Activated gamma-delta T cell (primary cell): ENCODE data around the gene OR8B4.
"Not testable (repeated sequence)": the region's sequence is repeated elsewhere in the genome, so short reads cannot be mapped to it uniquely, and the experiment has no call there.

ENCODE experiments used
- DNase-seq: peaks from one replicate; lab custom pipeline; 2025; lab: John Stamatoyannopoulos, UW

Gene OR8B4

DNA sequence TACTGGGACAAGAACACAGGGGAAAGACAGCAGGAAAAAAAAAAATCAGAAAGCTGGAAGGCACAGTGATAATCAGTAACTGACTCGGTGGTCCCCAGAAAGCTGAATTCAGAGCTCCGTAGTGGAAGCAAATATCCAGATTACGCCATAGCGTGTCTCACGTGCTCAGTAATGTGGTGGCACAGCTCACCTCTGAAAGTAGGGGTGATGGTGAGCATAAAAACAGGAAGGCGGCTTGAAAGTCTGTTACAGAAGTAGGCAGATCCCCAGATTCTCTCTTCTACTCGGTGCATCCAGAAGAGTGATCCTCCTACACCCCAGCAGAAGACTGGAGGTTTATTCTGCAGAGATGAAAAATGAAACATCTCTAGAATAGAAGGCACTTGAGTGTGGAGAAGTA lies 14.8 kb downstream of the OR8B4 start:
- no peak for DNase-seq

GRCh38 chr11:124405581-124405980 lies 19.1 kb downstream of the OR8B4 start:
- no peak for DNase-seq

GRCh38 chr11:124403186-124403585 lies 21.5 kb downstream of the OR8B4 start:
- not testable (repeated sequence) for DNase-seq

GRCh38 chr11:124402326-124402922 lies 22.2 kb downstream of the OR8B4 start:
- no peak for DNase-seq

DNA sequence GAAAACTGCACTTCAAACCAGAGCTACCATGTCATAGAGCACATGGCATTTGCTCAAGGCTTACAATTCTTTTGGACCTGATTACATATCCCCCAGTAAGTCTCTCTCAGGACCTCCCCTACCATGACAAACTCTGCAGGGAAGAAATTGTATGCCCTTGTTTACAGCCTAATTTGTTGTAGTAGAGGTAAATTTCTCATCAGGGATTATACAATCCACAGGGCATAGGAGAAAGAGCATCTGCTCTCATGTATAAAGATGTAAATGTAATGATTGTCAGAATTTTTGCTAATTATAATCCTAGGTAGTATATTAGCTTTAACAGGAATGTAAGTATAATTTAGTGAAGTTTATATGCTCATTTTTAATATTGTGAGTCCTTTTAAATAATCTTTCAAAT lies 25.7 kb downstream of the OR8B4 start, which contains the start of gene OR8B3:
OR8B3 (minus strand) TSS at position 101 of the 400 bp plus-strand sequence. CDS start 1,673 bp downstream, outside the sequence.
- no peak for DNase-seq

- DNase-seq = not testable (repeated sequence)
Observed at GRCh38 chr11:124396847-124397246, 27.8 kb downstream of the OR8B4 start.

DNA sequence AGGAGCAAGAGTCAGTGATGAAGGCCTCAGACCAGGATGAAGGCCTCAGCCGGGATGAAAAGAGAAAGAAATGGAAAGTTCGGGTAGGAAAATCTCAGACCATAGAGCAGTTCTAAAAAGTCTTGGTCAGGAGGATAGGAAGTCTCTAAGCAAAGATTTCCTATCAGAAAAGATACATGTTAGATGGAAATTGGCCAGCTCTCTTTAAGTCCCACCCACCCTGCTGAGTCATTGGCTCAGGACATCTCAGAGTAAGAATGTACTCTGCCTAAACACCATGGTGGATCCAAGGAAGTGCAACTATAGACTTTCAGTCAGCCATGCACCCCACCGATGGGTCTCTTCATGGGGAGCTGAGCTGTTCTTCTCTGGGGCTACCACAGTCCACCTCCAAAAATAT lies 30.3 kb downstream of the OR8B4 start:
- no peak for DNase-seq

DNA sequence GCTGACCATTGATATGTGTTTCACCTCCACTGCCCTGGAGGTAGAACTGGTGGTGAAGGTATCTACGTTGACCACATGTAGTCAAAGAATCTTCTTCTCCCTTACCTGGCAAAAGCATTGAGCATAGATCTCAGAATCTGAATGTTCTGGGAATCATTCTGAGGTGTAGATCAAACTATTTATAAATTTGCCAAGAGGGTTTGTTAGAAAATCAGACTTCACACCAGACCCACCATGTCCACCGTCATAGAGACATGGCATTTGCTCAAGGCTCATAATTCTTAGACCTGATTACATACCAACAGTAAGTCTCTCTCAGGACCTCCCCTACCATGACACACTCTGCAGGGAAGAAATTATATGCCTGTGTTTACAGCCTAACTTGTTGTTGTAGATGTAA lies 40.3 kb downstream of the OR8B4 start, which contains the start of gene OR8B2:
OR8B2 (minus strand) TSS at position 101 of the 400 bp plus-strand sequence. CDS start 1,156 bp downstream, outside the sequence.
- DNase-seq = no peak

GRCh38 chr11:124382857-124383256 lies 41.8 kb downstream of the OR8B4 start:
- not testable (repeated sequence) for DNase-seq

DNA sequence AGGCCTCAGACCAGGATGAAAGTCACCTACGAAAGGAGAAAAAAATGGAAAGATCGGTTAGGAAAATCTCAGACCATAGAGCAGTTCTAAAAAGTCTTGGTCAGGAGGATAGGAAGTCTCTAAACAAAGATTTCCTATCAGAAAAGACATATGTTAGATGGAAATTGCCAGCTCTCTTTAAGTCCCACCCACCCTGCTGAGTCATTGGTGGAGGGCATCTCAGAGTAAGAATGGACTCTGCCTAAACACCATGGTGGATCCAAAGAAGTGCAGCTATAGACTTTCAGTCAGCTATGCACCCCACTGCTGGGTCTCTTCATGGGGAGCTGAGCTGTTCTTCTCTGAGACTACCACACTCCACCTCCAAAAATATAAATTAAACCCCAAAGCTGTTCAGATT lies 44.1 kb downstream of the OR8B4 start:
- DNase-seq = no peak

- DNase-seq = no peak
Observed at GRCh38 chr11:124376280-124376679, 48.4 kb downstream of the OR8B4 start.
